NCI-H446 treated with DMSO at 0.1 percent for 48 hours (cell line): Measurements from ENCODE around the gene OFD1.
"Not testable (repeated sequence)": the region's sequence is repeated elsewhere in the genome, so short reads cannot be mapped to it uniquely, and the experiment has no call there.

ENCODE experiments used
- DNase-seq: peaks from one replicate; lab custom pipeline; 2025; lab: John Stamatoyannopoulos, UW

The OFD1 gene

GRCh38 chrX:13703589-13703988, 31.0 kb upstream of the OFD1 start:
- no peak for DNase-seq

DNA sequence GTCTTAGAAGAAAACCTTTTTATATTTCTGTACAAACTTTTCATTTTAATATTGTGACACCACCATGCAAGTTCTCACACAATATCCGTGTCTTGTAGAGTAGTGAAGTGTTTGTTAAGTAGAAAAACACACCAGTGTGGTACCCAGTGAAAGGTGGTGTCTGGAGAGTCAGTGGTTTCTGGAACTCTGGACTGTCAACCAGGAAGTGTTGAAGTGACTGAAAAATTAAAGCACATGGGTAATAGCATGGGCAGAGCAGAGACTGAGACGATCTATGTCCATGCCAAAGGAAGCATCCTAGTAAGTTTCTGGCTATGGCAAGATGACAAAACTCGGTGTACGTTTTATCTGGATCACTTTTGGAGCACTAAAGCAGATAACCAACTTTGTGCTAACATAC, 23.4 kb upstream of the OFD1 start:
- DNase-seq, result no peak

DNA sequence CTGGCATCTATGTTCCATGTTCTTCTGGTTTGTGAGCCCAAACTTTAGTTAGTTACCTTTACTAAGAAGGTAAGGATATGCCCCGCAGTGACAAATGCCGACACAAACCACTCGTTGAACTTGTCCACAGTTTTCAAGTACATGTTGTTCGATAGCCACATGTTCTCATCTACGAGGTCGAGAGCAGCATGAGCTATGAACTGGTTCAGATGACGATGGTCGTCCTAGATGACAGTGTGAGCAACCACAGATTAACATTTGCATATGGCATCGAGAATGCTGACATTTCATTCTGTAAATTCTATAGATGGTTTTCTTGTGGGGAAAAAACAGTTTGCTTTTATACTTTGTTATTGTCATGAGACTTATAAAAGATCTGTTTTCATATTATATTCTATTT, 18.1 kb upstream of the OFD1 start:
- DNase-seq, result no peak

- DNase-seq, result no peak
These were observed 17.6 kb upstream of the OFD1 start for GRCh38 chrX:13716905-13717304.

DNA sequence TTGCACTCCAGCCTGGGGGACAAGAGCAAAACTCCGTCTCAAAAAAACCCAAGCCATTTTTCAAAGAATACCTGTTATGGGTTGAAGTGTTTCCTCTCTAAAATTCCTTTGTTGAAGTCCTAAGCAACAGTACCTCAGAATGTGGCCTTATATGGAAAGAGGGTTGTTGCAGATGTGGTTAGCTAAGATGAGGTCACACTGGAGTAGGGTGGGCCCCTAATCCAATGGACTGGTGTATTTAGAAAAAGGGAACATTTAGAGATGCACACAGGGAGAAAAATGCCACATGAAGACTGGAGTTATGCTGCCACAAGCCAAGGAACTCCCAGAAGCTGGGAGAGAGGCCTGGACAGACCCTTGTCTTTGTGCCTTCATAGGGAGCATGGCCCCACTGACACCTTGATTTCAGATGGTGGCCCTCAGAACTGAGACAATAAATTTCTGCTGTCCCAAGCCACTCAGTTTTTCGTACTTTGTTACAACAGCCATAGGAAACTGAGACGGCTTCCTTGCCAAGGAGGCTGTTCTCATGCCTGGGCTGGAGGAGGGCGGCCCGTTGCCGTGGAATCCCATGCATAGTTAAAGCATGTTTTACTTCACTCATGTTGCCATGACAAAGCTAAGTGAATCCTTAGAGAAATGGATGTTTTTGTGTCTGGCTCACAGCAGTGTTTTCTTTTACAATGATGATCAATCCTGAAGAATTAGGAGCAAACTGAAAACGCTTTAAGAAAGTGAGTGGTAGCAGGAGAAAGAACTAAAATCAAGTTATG, 16.7 kb upstream of the OFD1 start:
- no peak for DNase-seq

DNA sequence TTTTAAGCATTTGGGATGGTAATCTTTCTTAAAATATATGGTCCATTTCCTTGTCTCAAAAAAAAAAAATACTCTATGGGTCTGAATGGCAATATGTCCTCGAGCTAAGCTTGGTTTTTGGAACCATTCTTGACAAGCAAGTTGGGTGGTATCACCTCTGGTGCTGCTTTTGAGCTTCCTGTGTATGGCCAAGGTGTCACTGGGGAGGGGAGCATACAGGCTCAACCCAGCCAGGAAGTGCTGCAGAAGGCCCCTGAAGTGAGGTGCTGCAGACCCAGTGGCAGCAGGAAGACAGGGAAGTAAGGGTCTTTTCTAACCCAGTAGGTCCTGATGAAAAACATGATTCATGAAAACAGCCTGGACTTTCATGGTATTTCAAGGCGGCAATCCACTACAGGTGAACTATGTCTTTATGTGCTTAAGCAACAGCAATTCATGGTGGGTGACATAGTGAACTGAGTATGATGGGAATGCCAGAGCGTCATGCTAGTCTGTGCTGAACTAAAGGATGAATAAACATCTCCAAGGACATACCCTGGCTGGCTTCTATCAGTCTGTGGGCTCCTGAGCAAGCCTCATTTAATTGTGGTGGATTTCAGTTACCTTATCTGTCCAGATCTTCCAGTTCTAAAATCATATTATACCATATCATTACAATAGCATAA, 15.2 kb upstream of the OFD1 start:
- DNase-seq, result no peak

DNA sequence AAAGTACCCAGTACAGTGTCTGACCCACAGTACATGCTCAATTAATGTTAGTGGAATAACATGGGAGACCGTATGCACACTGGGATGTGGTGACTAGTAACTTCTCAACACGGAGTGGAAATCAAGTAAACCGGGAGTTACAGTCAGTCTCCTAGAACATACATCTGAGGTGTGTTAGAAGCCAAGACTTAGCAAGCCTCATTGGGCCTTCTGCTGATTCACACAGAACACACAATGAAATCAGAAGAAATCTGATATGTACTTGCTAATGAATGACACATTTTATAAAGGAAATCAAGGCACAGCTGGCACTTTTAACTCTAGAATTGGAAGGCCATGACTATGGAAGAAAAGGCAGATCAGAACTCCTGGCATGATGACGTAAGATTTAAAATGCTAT, 13.2 kb upstream of the OFD1 start:
- DNase-seq, result peak; percentile 17

DNA sequence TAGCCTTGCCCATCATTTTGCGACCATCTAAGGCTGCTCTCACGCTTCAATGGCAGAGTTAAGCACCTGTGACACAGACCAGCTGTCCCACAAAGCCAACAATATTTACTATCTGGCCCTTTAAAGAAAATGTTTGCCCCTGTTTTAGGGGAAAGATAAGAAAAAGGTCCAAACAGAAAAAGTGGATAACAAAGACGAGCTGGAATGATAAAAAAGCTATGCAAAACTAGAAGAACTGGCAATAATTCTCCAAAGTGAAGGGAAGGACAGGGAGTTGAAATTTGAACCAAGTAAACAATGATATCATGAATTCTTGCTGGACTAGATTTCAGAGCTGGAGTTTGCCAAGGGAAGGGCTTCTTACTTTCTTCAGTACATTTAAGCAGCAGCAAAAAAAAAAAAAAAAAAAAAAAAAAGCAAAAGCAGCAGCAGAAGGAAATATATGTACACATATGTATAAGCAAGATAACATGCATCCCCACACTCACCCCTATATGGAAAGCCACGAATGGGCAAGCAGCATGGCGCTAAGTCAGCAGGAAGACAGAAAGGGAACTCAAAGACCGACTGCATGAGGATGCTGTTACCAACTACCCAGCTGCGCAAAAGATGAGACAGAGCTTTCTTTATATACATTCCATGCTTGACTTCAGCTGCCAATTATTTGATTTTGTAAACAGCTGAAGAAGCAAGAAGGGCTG, 12.6 kb upstream of the OFD1 start:
- DNase-seq, result peak; percentile 32

GRCh38 chrX:13724878-13725277, 9.7 kb upstream of the OFD1 start:
- not testable (repeated sequence) for DNase-seq

- DNase-seq, result not testable (repeated sequence)
These were observed 8.0 kb upstream of the OFD1 start for GRCh38 chrX:13726583-13726982.

DNA sequence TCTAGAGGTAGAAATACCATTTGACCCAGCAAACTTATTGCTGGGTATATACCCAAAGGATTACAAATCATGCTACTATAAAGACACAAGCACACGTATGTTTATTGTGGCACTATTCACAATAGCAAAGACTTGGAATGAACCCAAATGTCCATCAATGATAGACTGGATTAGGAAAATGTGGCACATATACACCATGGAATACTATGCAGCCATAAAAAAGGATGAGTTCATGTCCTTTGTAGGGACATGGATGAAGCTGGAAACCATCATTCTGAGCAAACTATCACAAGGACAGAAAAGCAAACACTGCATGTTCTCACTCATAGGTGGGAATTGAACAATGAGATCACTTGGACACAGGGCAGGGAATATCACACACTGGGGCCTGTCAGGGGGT, 4.0 kb upstream of the OFD1 start:
- DNase-seq, result not testable (repeated sequence)

DNA sequence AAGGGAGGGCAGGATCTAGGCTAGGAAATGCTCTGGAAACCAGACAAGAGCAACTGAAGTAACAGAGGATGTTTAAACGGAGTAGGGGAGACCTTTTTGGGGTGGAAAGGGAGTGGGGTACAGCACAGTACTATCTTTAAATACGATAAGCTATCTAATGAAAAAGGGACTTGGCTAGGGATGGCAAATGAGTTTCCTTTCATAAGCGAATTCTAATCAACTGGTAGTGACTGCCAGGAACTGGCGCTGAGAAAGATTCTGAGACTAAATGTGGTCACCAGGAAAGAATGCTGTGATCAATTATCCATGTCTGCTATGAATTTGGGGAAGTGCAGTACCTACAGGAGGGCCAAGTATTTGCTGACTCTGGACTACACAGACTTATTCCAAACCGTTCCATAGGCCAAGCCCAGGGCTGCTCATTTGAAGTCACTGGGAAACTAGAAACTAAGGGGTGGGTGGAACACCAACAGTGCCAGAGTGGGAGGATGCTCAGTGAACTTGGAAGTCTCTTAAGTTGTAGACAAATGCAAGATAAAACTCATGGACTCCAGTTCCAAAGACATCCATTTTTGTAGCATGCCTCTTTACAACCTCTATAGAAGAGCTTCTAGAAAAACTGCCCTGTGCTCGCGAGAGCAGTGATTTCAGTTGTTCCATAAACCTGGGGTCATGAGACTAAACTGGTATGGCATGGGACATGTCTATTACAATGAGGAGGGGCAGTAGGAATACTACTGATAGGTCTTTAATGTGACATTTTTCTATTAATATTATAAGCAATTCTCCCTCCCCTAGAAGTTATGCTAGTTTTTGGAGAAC, 2.1 kb upstream of the OFD1 start:
- DNase-seq, result no peak

DNA sequence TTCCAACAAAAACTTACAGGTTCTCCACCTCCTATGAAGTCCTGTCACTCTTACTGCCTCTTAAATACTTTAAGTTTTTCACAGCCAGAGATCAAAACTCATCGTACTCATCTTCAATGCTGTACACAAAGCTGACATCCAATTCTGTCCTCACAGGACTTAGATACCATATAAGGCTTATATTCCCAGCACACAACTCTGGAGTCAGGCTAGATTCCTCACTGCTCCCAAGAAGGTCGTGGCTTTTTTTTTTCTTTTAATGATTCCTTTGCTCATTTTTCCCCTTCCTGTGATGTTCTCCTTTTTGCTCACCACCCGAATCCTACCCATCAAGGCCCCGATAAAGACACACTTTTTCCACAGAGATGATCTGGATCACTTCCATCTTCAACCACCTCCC, 1.0 kb upstream of the OFD1 start:
- no peak for DNase-seq

DNA sequence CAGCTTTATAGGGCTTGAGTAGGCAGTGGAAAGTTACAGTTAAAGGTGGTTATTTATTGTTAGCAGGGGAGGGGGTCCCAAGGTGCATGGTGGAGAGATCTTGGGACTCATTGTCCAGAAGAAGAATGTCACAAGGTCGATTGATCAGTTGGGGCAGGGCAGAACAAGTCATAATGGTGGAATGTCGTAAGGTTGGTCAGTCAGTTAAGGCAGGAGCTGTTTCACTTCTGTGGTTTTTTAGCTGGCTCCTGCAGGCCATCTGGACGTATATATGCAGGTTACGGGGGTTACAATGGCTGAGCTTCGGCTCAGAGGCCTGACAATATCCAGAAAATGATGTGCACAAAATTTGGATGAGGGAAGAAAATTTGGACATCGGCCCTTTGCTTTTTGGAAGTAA, 7.1 kb downstream of the OFD1 start:
- no peak for DNase-seq

DNA sequence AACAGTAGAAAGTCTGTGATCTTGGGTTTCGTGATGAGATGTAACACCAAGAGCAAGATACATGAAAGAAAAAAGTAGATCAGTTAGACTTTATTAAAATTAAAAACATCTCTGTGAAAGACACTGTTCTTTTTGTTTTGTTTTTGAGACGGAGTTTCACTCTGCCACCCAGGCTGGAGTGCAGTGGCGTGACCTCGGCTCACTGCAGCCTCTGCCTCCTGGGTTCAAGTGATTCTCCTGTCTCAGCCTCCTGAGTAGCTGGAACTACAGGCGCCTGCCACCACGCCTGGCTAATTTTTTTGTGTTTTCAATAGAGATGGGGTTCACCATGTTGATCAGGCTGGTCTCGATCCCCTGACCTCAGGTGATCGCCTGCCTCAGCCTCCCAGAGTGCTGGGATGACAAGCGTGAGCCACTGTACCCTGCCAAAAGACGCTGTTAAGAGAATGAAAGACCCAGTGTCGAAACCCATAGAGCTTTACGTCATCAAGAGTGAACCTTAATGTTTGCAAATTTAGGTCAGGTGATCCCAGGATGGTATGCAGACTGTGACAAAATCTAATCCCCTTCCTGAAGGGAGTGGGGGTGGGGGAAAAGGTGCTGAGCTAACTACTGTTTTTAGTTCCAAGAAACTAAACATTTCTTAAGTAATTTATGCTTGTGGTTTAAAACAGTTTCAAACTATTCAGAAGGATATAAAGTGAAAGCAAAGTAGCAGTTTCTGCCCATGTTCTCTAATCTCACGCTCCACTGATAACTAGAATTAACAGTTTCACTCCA, 8.0 kb downstream of the OFD1 start:
- DNase-seq, result no peak

- no peak for DNase-seq
These were observed 13.3 kb downstream of the OFD1 start for GRCh38 chrX:13747836-13748235.

- no peak for DNase-seq
These were observed 13.9 kb downstream of the OFD1 start for GRCh38 chrX:13748486-13748885.

DNA sequence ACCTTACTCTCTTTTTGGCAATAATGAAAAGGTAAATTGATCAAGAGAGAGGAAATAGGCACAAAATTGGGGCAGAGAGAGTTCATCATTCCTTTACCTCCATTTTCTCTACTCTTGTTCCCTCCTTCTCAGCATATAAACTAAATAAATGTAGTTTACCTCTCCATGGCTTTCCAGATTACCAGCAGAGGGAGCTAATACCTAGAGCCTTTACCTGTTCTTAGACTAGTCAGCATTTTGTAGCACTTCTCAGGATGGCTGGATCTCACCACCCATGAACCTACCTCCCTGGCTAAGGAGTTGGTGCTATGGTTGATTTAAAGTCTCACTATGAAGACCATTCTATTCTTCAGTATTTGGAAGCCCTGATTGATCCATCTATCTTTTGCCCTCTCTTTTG, 15.7 kb downstream of the OFD1 start:
- DNase-seq, result no peak

- DNase-seq, result no peak
These were observed 16.3 kb downstream of the OFD1 start for GRCh38 chrX:13750812-13751211.

DNA sequence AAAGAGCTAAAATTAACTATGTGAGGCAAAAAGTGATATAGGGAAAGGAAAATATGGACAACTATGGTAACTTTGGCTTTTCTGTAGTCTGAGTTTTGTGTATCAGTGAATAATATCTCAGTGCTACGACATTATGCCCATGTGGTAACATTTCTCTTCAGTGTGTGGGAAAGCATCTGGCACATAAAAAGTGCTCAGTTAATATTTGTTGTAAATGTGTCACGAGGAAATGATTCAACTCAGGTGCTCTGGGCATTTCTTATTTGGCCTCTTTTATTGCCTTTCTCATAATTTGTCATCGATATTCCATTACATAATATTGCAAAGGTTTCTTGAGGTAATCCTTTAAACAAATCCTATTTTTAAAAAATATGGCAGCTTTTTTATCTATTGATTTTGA, 17.6 kb downstream of the OFD1 start:
- no peak for DNase-seq

GRCh38 chrX:13752646-13753045, 18.1 kb downstream of the OFD1 start:
- no peak for DNase-seq

GRCh38 chrX:13754765-13755164, 20.2 kb downstream of the OFD1 start:
- no peak for DNase-seq
